HS-5 (cell line): Measurements from ENCODE around the gene DUSP18.
A peak's percentile ranks its signal among the peaks of the same experiment; 100 is the strongest.
"Not testable (repeated sequence)": the region's sequence is repeated elsewhere in the genome, so short reads cannot be mapped to it uniquely, and the experiment has no call there.

Experiments used
- DNase-seq: peaks from one replicate; pipeline ENCODE4 v3.0.0-alpha.2; 2012; ENCODE audit warnings: low read depth

DUSP18 gene

DNA sequence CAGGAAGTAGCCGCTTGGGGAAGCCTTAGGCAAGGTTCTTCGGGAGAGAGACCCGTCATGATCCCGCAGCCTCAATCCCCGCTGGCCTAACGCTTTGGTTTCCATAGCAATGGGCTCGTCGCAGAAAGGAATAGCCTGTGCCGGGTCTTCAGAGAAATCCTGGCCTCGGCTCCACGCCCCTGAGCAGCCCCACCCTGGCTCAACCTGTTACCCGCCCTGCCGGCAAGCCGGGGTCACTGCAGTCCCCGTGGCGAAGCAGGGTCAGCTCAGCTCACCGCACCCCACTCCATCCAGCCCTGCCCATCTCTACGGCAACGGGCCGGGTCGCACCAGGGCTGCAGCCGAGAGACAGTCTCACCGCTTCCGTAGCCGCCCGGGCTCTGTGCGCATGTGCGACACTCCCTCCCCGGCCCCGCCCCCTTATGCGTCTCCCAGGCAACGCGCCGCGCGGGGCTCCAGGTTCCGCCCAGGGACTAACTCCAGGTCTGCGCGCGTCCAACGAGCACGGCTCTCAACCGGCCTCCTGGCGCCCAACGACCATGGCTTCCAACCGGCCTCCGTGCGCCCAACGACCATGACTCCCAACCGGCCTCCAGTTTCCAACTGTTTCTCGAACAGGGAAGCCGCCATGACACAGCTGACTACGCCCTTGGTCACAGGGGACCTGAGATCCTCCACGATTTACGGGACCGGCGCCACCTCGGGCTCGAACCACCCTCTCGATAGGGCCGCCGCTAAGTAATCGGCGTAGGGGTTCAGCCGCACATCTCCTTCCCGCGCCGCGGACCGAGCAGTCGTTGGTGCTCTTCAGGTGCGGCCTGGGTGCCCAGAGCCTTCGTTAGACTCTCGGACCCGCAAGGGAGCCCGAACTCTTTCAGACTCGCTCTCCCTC lies at the start of gene DUSP18:
TSS of gene DUSP18 (minus strand) at position 382 of the 892 bp plus-strand sequence. CDS start 3,872 bp downstream, outside the sequence.
- peak; percentile 73 for DNase-seq

DNA sequence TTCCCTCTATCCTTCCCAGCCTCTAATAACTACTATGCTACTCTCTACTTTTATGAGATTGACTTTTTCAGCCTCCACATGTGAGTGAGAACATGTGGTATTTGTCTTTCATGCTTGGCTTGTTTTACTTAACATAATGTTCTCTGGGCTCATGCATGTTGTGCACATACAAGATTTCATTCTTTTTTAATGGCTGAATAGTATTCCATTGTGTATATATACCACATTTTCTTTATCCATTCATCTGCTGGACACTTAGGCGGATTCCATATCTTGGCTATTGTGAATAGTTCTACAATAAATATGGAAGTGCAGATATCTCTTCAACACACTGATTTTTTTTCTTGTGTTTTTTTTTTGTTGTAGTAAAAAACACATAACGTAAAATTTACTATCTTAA lies 46.4 kb upstream of the DUSP18 start:
- DNase-seq, result no peak

DNA sequence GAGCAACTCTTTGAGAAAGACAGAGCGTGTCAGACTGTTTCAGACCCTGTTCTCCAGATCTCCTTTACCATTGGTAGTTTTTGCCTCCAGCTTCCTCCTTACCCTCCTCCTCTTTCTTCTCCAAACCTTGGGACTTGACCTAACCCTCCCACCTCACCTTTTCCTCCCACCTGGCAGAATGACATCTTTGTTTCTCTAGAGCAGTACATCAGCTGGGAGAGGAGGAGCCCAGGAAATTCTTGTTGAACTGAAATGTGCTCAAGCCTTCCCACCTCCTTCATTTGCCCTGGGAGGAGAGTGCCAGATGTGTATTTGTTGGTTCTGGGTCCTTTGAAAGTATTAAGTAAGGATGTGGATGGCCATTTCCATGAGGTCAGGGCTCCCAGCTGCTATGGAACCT lies 44.4 kb upstream of the DUSP18 start:
- DNase-seq, result no peak

DNA sequence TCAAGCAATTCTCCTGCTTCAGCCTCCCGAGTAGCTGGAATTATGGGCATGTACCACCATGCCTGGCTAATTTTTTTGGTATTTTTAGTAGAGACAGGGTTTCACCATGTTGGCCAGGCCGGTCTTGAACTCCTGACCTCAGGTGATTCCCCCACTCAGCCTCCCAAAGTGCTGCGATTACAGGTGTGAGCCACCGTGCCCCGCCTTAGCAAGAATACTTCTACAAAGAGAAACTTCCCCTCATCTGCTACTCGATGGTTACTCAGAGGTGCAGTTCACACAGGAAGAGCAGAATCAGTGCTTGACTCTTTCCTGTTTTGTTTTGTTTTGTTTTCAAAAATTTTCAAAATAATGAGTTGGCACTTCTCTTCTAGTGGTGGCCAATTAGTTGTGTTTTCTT lies 42.3 kb upstream of the DUSP18 start:
- DNase-seq, result not testable (repeated sequence)

DNA sequence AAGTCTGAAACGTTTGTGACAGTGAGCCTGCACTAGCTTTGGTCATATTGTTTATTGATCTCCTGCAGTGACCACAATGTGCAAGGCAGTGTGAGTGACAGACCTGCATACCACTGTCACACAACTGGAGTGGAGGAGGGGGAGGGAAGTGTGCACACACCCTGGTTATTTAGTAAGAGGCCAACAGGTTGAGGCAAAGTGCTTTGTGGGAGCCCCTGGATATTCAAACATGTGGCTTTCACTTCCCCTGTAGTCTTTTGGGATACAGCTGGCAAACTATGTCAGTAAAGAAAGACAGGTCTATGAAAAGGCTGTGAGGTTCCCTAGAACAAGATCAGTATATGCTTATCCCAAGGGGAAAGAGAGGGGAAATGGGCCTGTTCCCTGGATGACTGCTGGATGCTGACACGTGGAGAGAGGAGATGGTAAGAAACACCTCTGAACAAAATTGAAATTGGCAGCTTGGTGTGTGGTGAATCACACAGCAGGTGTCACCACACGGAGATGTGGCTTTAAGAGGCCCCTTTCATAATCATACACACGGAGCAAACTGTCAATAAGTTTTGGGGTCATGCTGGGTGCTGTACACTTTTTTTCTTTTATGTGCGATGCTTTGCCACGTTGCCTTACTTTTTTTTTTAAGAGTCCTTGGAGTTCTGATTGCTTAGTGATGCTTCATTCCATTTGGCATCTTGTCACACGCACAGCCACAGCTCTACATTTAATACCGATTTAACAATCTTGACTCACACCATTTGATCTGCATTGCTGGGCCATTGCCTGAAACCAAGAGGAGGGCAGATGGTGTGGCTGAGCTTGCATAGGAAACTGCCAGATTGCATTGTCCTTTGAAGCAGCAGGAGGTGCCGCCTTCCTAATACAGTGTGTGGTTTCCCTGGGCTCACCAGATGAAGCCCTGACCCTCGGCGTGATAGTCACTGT lies 38.3 kb upstream of the DUSP18 start:
- DNase-seq, result peak; percentile 90

DNA sequence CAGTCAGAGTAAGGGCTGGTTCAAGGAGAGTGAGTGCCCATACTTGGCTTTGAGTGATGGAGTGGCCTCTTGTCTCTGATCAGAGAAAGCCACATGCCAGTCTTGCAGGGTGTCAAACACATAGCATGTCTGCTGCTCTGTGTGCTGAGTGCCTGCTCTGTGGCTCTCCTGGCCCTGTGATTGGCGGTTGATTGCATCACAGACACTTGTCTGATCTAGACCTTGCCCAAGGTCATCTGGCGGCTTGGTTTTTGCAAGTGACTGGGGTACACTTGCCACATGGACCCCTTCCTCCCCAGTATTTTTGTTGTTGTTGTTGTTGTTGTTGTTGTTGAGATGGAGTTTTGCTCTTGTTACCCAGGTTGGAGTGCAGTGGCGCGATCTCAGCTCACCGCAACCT lies 37.3 kb upstream of the DUSP18 start:
- no peak for DNase-seq

DNA sequence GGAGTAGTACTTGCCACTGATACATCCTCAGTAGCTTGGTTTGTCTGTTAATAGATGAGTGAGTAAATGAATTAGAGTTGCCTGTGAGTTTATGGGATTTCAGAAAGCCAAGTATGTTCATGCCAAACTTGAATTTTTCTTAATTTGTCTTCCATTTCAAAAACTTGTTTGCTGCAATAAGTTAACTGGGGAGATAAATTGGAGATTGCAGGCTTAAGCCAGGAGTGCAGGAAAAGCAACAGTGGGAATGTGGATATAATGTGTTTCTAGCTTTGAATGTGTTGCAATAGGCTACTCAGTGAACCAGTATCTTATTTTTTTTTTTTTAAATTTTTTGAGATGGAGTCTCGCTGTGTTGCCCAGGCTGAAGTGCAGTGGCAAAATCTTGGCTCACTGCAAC lies 35.2 kb upstream of the DUSP18 start:
- DNase-seq, result no peak

DNA sequence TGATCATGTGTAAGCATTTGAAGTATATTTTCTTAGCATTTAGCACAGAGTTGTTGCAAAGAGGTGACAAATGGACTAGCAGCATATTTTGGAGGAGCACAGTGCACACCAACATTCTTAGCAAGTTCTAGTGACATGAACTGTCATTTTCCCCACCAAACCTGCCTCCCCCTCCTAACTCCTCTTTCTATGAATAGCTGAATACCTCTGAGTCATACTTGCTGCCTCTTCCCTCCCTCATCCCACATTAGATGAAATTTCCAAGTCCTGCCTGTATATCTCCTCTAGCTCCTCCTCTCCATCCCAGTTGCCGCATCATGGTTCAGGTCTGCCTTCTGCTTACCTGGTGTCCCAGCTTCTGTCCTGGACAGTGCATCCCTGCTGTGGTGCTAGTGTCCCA lies 34.2 kb upstream of the DUSP18 start:
- peak; percentile 32 for DNase-seq

DNA sequence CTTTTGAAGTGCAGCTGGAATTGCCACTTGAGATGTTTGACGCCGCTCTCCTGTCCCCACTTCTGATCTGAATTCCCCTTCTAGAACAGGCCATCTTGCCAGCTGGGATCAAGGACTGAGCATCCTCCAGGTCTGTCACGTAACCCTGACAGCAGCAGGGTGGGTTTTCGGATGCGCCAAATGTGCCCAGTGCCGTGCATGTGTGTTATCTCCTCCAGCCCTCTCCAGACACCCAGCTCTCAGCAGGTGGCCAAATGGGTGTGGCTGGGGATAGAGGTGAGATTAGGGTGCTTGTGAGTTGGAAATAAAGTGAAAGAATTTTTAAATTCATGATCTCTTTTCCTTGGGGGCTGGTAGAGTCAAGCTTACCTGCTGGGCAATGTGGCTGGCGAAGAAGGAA lies 30.3 kb upstream of the DUSP18 start:
- DNase-seq, result no peak

DNA sequence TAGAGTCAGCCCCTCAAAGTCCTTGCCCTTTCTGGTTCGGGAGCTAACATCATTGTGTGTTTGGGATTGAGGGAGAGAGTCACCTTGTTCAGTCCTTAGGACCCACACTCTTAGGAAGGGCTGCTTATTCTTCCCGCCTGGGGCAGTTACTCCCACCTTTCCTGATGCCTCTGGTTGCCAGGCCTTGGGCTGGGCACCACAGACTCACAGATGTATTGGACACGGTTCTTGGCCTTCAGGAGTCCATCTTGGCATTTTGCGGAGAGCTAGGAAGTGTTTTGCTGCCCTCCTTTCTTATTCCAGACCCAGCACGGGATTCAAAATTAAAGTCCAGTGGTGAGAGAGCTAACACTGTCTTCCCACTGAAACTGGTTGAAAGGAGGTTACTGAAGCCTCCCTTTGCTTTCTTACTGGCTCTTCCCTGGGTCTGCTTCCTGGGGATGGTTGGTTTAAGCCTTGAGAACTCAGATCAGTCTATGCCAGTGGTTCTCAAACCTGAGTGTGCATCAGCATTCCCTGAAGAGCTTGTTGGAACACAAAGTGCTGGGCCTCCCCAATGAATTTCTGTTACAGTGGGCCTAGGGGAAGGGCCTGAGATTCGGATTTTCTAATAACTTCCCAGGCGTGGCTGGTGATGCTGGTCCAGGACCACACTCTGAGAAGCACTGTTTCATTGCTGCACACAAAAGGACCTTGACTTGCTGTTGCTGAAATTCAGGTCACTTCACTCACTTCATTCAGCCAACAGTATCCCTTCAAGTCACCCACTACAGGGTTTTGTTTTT lies 28.4 kb upstream of the DUSP18 start:
- no peak for DNase-seq

DNA sequence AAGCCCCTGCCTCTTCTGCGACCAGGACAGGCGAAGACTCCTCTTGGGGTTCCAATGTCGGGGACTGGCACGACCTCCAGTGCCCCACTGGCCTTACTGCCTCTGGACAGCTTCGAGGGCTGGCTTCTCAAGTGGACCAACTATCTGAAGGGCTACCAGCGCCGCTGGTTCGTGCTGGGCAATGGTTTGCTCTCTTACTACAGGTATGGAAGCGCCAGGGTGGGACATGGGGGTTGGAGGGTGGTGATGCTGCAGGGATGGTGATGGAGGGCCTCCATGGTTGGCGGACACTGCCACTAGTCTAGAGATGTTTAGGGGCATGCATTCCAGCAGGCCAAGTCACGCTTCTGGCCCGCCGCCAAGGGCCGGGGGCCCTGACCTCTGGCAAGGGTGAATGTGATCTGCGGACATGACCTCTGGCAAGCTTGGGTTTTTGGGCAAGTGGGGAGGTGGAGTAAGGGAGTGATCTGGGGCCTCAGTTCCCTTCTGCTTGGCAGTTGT lies 27.7 kb upstream of the DUSP18 start:
- DNase-seq, result no peak

DNA sequence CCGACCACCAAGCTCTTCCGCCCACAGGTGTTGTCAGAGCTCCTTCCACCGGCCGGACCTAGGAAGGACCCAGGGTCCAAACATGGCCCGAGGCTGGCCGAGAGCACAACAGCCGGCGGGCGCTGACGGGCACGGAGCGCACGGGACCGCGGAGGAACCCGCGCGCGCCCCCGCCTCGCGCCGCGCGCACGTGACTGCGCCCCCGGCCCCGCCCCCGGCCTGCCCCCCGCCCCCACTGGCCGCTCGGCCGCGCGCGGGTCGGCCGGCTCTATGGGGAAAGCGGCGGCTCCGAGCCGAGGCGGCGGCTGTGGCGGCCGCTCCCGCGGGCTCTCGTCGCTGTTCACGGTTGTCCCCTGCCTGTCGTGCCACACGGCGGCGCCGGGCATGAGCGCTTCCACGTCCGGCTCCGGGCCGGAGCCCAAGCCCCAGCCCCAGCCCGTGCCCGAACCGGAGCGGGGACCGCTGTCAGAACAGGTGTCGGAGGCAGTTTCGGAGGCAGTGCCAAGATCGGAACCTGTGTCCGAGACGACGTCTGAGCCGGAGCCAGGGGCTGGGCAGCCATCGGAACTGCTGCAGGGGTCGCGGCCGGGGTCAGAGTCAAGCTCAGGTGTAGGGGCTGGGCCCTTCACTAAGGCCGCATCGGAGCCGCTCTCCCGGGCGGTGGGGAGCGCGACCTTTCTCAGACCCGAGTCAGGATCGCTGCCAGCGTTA lies 27.1 kb upstream of the DUSP18 start, which contains the start of gene OSBP2:
TSS of gene OSBP2 (plus strand) at position 235 of the 711 bp plus-strand sequence. CDS start at position 271, 36 bp downstream.
- DNase-seq, result no peak

DNA sequence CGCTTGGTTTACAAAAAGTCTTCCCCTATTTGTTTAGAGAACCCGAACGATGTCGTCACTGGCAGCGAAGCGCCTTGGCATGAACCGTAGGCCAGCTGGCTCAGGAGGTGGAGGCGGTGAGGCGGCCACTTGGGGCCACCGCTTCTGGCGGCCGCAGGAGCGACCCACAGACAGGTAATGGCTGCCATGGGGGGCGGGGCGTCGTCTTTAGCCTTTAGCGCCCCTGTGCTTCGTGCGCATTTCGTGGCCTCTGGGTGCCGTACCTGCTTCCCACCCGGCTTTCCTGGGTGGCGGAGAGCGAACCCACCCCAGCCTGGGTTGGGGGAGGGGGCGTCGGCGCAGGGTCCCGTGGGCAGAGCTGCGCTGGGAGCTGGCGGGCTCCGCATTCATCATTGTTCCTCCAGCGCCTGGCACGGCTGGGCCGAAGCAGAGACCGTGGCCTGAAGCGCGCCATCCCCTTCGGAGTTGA lies 26.5 kb upstream of the DUSP18 start:
- no peak for DNase-seq

DNA sequence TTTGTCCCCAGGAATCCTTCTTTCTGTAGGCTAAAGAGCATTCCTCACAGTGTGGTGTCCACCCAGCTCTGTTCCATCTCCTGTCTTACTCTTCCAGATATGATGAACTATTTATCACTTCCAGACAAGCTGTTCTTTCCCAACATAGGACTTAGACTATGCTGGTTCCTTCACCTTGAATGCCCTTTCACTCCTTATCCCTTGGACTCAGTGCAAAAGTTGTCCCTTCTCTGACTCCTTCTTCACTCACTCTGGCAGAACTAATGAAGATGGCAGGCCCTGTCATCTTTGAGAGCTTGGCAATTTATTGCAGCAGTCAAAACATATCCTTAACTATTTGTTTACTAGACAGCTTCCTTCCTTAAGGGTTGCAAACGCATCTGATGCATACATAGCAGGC lies 23.5 kb upstream of the DUSP18 start:
- DNase-seq, result no peak

DNA sequence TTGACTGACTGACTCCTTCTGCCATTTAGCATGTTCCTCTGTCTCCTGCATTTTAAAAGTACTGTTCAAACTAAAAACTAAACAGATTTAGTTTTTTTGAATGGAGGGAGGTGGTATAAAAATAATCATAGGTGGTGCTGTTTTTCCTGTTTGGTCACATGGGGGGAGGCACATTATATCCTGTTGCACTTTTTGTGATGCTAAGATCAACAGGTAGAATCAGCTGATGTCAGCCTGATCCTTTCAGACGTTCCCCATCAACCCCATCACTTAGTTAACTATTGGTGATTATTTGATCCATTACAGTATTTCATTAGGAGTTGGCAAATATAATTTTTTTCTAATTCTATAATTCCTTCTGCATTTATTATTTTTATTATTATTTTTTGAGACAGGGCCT lies 21.9 kb upstream of the DUSP18 start:
- no peak for DNase-seq

DNA sequence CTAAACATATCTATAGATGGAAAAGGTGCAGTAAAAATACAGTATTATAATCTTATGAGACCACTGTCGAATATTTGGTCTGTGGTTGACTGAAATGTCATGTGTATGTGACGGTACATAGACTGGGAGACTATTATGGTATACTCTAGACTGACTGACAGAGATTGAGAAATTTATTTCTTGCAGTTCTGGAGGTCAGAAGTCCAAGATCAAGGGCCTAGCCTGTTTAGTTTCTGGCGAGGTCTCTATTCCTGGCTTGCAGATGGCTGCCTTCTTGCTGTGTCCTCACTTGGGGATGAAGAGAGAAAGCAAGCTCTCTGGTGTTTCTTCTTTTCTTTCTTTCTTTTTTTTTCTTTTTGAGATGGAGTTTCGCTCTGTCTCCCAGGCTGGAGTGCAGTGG lies 19.7 kb upstream of the DUSP18 start:
- DNase-seq, result no peak

DNA sequence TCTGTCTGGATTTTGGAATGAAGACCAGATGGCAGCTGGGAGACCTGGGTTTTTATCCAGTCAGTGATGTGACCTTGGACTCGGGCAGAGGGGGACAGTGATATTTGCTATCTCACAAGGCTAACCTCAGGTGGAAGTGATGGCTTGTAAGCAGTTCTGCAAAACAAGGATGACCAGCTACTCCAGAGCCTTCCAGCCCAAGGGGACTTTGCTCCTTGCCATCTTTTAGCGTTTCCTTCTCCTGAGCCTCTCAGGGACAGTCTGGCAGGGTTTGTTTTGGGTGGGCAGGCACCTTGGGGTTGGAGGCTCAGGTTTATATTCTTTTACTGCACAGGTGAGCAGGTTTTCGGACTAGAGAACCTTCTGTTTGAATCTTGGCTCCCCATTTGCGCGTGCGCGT lies 17.5 kb upstream of the DUSP18 start:
- no peak for DNase-seq

DNA sequence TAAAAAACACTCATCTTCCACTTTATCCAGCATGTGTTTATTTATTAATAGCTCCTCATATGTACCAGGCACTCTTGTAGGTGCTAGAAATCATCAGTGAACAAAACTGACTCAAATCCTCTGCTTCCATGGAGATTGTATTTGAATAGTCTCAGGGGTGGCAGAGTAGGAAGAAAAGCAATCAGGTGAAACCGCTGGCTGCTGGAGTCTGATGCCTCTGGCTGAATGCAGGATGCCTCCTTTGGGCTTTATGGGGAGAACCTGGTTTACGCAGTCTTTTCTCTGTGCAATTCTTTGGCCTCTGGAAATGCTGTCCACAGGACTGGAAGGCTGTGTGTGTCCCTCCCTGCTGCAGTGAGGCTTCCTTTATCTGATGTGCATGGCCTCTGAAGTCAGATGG lies 14.2 kb upstream of the DUSP18 start:
- DNase-seq, result no peak

DNA sequence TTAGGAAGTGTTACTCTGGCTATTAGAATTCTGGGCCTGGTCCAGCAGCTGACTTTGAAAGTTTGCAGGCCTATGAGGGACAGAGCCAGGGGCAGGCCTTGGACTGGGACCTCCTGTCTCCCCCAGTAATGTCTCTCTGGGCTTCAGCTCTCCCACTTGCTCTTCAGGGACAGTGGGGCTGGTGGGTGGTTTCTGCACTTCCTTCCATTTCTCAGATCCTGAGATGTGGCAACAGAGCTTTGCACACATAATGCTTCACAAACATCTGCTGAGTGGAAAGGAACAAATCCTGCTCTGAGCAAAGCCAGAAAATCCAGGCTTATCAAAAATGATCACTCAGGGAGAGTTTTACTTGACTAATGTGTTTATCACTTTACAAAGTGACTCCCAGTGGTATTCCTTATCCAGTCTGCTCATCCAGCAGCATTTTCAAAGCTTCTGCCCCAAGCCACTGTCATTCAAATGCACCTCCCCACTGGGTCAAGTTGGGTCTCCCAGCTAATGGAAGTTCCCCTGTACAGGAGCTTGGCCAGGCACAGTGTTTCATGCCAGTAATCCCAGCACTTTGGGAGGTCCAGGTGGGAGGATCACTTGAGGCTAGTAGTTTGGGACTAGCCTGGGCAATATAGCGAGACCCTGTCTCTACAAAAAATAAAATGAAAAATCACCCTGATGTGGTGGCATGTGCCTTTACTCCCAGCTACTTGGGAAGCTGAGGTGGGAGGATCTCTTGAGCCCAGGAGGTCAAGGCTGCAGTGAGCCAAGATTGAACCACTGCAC lies 13.5 kb upstream of the DUSP18 start:
- no peak for DNase-seq
